ENCODE results near the gene UBAC2. TPM values are rescaled to one million over a fixed set of nuclear protein-coding genes. Genes with fewer than 3 reads are reported as not detected.

UBAC2 gene
- total RNA-seq, 1 donor from 2014 or later = 70.8 TPM

GRCh38 chr13:99340638-99341037 lies 140.0 kb downstream of the UBAC2 start:
- Mint-ChIP-seq H3K9me3 (ENCODE audit: low read depth) (no peaks in the 10 kb centered on the region), H3K4me1 (ENCODE audit: low read depth) (peaks cover 18% of the 10 kb centered on the region), H3K36me3 (ENCODE audit: low read depth) (peaks cover 28% of the 10 kb centered on the region)

GRCh38 chr13:99341969-99342722 lies 141.5 kb downstream of the UBAC2 start:
- Mint-ChIP-seq H3K4me1 (ENCODE audit: low read depth) (peaks cover 7% of the 10 kb centered on the region), H3K27ac (ENCODE audit: unreplicated experiment) (no peak overlapping the region), H3K4me3 (ENCODE audit: unreplicated experiment) (no peak overlapping the region), H3K9me3 (ENCODE audit: low read depth) (no peaks in the 10 kb centered on the region), H3K27me3 (ENCODE audit: low read depth) (no peaks in the 10 kb centered on the region), H3K36me3 (ENCODE audit: low read depth) (peaks cover 36% of the 10 kb centered on the region)
- DNase-seq (ENCODE audit: low spot score) = no peak
- TF ChIP-seq CTCF (IDR thresholded peaks at IDR 0.05) = no peak

More at GRCh38 chr13:99340638-99341037, 140.0 kb downstream of the UBAC2 start:
- no peak overlapping the region for H3K4me3 Mint-ChIP-seq (ENCODE audit: unreplicated experiment)
- TF ChIP-seq CTCF (IDR thresholded peaks at IDR 0.05) = no peak
- DNase-seq (ENCODE audit: low spot score) = no peak
- H3K27me3 Mint-ChIP-seq (ENCODE audit: low read depth) = no peaks in the 10 kb centered on the region
- H3K27ac Mint-ChIP-seq (ENCODE audit: unreplicated experiment) = no peak overlapping the region

GRCh38 chr13:99342723-99343315 lies 142.2 kb downstream of the UBAC2 start:
- no peak for TF ChIP-seq CTCF (IDR thresholded peaks at IDR 0.05)
- no peaks in the 10 kb centered on the region for H3K9me3 Mint-ChIP-seq (ENCODE audit: low read depth)
- DNase-seq (ENCODE audit: low spot score) = no peak
- H3K27ac Mint-ChIP-seq (ENCODE audit: unreplicated experiment) = no peak overlapping the region
- H3K4me3 Mint-ChIP-seq (ENCODE audit: unreplicated experiment) = no peak overlapping the region
- no peaks in the 10 kb centered on the region for H3K27me3 Mint-ChIP-seq (ENCODE audit: low read depth)
- H3K36me3 Mint-ChIP-seq (ENCODE audit: low read depth) = peaks cover 40% of the 10 kb centered on the region
- H3K4me1 Mint-ChIP-seq (ENCODE audit: low read depth) = peaks cover 7% of the 10 kb centered on the region

GRCh38 chr13:99344610-99345208 lies 144.1 kb downstream of the UBAC2 start:
- Mint-ChIP-seq H3K27ac (ENCODE audit: unreplicated experiment) (no peak overlapping the region), H3K36me3 (ENCODE audit: low read depth) (peaks cover 46% of the 10 kb centered on the region), H3K9me3 (ENCODE audit: low read depth) (no peaks in the 10 kb centered on the region), H3K4me3 (ENCODE audit: unreplicated experiment) (no peak overlapping the region), H3K27me3 (ENCODE audit: low read depth) (no peaks in the 10 kb centered on the region), H3K4me1 (ENCODE audit: low read depth) (peaks cover 6% of the 10 kb centered on the region)
- no peak for DNase-seq (ENCODE audit: low spot score)
- TF ChIP-seq CTCF (IDR thresholded peaks at IDR 0.05) = no peak

- Mint-ChIP-seq H3K4me3 (ENCODE audit: unreplicated experiment) (no peak overlapping the region), H3K4me1 (ENCODE audit: low read depth) (no peaks in the 10 kb centered on the region), H3K36me3 (ENCODE audit: low read depth) (peaks cover 45% of the 10 kb centered on the region), H3K27me3 (ENCODE audit: low read depth) (no peaks in the 10 kb centered on the region), H3K27ac (ENCODE audit: unreplicated experiment) (no peak overlapping the region), H3K9me3 (ENCODE audit: low read depth) (no peaks in the 10 kb centered on the region)
- TF ChIP-seq CTCF (IDR thresholded peaks at IDR 0.05) = no peak
- DNase-seq (ENCODE audit: low spot score) = no peak
Observed at GRCh38 chr13:99345345-99345744, 144.7 kb downstream of the UBAC2 start.
